NCI-H146 treated with DMSO at 0.1 percent for 48 hours (cell line): Measurements from ENCODE around the gene DUSP6.
A peak's percentile ranks its signal among the peaks of the same experiment; 100 is the strongest.

ENCODE experiments used
- DNase-seq: peaks from one replicate; lab custom pipeline; 2025; ENCODE audit not compliant: unreplicated experiment; lab: John Stamatoyannopoulos, UW

DUSP6 gene

GRCh38 chr12:89334548-89335169, 17.6 kb downstream of the DUSP6 start:
- no peak for DNase-seq

- no peak for DNase-seq
Observed at GRCh38 chr12:89333564-89334252, 18.6 kb downstream of the DUSP6 start.

DNA sequence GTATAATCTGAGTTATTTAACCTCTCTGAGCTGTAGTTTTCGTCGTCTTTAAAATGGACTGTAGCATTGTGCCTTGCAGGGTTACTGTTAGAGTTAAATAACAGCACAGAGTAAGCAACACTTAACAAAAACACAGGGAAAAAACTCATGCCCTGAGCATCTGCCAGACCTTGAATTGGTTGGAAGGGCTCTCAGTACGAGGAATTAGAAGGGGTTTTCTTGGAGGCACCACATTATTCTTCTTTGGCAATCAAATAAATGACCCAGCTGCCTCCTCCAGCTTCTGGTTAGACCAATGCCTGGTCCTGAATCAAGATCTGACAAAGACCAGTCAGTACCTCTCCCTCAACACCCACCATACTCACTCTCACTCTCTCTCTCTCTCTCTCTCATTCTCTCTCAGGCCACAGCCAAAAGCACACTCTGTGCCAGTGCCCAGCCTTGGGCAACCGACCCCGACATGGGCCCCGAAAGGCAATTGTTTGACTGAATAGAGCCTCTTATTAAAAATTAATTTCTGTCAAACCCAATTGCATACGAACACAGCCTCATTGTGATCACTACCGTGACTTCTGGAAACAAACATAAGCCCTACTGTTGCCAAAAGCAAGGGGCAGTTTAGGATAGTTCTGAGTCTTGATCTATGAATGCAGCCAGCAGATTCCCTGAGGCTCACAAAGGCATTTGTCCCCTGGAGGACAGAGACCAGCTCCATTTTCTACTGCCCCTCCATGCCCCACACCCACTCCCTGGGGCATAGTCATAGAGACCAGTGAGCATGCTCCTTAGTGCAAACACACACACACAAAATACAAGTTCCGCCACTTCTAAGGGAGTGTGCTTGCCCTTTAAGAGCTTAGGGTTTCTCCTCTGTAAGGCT, 23.9 kb downstream of the DUSP6 start:
- no peak for DNase-seq

- no peak for DNase-seq
Observed at GRCh38 chr12:89327486-89328094, 24.7 kb downstream of the DUSP6 start.

GRCh38 chr12:89326239-89327040, 25.9 kb downstream of the DUSP6 start:
- no peak for DNase-seq

GRCh38 chr12:89325495-89325894, 26.8 kb downstream of the DUSP6 start:
- DNase-seq, result no peak

- DNase-seq, result no peak
Observed at GRCh38 chr12:89324437-89324836, 27.9 kb downstream of the DUSP6 start.

DNA sequence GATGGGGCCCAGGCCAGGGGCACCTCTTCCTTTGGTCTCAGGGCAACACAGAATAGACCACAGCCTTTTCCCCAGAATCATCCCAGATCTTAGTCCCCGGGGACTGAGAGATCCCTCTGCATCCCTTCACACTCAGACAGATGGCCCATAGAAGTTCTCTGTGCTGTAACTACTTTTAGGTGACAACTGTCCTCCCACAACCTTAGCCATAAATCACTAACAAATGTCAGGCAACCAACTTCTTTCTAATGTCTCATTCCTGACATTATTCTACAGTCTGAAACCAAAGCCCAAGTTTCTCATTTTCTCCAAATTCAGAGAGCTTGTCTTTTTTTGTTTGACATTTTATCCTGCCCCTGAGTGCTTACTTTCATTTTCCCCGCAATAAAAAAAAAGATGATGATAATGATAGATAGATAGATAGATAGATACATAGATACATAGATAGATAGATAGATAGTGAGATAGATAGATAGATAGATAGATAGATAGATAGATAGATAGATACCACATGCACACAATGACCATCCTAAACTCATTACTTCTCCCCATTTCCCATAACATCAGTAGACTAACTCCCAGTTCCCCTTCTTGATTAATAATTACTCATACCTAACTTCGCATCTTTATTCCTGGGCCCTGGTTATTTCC, 28.6 kb downstream of the DUSP6 start:
- DNase-seq, result no peak

DNA sequence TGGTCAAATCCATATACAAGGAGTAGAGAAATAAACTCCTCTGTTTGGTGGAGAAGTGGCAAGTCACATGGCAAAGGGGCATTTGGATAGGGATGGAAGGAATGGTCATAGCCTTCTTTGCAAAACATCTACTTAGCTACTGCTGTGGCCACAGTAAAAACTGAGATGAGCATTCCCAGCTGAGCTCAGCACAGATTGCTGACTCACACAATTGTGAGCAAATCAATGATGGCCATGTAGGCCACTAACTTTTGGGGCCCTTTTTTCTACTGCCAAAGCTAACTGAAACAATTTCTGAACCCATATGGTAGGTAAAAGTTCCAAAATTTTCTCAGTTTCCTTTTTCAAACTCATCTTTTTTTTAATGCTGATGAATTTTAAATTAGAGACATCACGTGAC, 31.6 kb downstream of the DUSP6 start:
- DNase-seq, result no peak

- DNase-seq, result no peak
Observed at GRCh38 chr12:89319606-89320005, 32.7 kb downstream of the DUSP6 start.

GRCh38 chr12:89319122-89319521, 33.2 kb downstream of the DUSP6 start:
- DNase-seq, result no peak

DNA sequence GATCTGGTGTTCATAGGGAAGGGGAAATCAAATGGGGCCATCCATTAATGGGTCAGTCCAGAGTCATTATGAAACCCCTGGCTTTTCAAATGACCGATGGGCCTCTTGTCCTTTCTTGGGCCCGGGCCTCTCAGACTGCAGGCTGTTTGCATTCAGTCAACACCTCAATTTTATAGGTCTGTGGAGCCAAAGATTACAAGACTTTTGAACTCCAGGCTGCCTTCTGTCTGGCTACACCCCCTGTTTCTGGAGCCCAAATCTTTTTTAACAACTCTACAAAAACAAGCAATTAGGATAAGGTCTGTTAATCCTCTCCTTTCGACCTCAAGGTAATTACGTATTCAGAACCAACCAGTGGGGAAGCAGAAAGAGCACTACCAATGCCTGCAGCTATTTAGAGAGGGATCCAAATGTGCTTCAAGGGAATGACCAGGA, 35.6 kb downstream of the DUSP6 start:
- peak; percentile 21 for DNase-seq

GRCh38 chr12:89314060-89314761, 38.1 kb downstream of the DUSP6 start:
- no peak for DNase-seq

DNA sequence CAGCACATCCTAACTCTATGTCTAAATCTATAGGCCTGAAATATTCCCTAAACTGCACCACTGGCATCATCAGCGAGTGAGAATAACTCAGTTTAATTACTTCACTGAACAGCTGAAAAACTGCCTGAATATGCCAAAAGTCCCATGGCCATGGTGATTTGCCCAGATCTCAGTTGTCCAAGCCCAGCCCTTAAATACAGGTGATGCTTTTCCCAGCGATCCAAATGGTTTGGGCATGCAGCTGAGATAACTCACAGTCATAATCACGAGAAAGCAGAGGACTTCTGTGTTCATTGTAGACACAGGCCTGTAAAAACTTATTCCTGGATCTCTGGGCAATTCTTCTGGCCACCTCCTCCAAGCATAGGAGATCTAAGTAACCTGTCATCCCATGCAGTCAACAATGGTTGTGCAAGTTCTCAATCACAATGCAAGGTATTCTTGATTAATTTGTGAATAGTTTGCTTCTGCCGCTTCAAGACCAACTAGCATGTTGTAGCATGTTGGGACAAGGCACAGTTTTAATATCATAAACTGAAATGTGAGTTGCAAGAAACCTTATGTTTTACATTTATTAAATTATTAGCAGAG, 40.5 kb downstream of the DUSP6 start:
- no peak for DNase-seq

DNA sequence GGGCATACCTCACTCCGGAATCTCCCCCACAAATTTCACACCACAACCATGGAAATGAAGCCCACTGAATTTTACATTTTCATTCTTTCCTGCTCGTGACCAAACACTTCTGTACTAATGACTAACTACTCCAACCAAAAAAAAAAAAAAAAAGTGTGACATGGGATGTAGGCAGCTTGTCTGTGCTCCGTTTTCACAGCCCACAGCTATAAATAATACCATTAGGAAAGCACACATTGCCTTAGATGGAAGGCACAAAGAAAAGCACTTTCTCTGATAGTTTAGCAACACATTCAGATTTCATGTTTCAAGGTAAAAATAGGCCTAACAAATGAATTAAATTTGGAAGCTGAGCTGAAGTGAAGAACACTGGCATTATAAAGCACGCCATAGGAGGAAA, 42.5 kb downstream of the DUSP6 start:
- DNase-seq, result no peak

GRCh38 chr12:89309440-89309802, 42.9 kb downstream of the DUSP6 start:
- no peak for DNase-seq

GRCh38 chr12:89307474-89308253, 44.6 kb downstream of the DUSP6 start:
- DNase-seq, result no peak

- no peak for DNase-seq
Observed at GRCh38 chr12:89306827-89307473, 45.4 kb downstream of the DUSP6 start.
